HepG2 (cell line): ENCODE results near the gene WDFY1. TPM values are rescaled to one million over a fixed set of nuclear protein-coding genes. Genes with fewer than 3 reads are reported as not detected.
A peak's percentile ranks its signal among the peaks of the same experiment; 100 is the strongest.

Experiments
- AKAP8 ChIP-seq: sonication (generic); formaldehyde crosslinking; IDR thresholded peaks from 2 replicates; pipeline ENCODE4 v1.5.1; 2020; ENCODE audit warnings: mild to moderate bottlenecking, missing genetic modification reagents
- CEBPZ ChIP-seq: IDR thresholded peaks from 2 replicates; pipeline ENCODE4 v1.6.1; 2012; ENCODE audit warnings: low read length, improper control_type of control experiment
- CSRNP2 ChIP-seq: sonication (generic); formaldehyde crosslinking; conservative IDR thresholded peaks from 2 replicates; pipeline ENCODE4 v1.8.0; 2022; ENCODE audit warnings: low read depth, missing genetic modification reagents
- ELF3 ChIP-seq: IDR thresholded peaks from 2 replicates; pipeline ENCODE4 v1.6.1; 2016; ENCODE audit warnings: missing genetic modification reagents, missing compliant biosample characterization
- HBP1 ChIP-seq: IDR thresholded peaks from 2 replicates; pipeline ENCODE4 v1.6.1; 2016; ENCODE audit warnings: low read depth, control low read depth
- MAFK ChIP-seq, 2 experiments: IDR thresholded peaks in 1 of 2; conservative IDR thresholded peaks in 1 of 2; 2 replicates each; pipeline ENCODE4 v1.6.1; 2011; ENCODE audit warnings: improper control_type of control experiment in 2 of 2, low read length in 2 of 2
- NFE2L1 ChIP-seq: sonication (generic); formaldehyde crosslinking; IDR thresholded peaks from 2 replicates; pipeline ENCODE4 v1.4.0; 2020; ENCODE audit warnings: missing genetic modification reagents, mild to moderate bottlenecking, borderline replicate concordance
- PAXIP1 ChIP-seq: sonication (generic); formaldehyde crosslinking; conservative IDR thresholded peaks from 2 replicates; pipeline ENCODE4 v1.4.0; 2020; ENCODE audit warnings: mild to moderate bottlenecking, missing genetic modification reagents, moderate library complexity
- RBM39 ChIP-seq: fragments of 200-400 bp; formaldehyde crosslinking; IDR thresholded peaks from one replicate; pipeline ENCODE4 v1.6.1; 2018; ENCODE audit warnings: antibody characterized with exemption, mild to moderate bottlenecking, low read depth, low read length; ENCODE audit not compliant: poor library complexity, severe bottlenecking
- STAG1 ChIP-seq: sonication (generic); formaldehyde crosslinking; IDR thresholded peaks from 2 replicates; pipeline ENCODE4 v1.4.0; 2020; ENCODE audit warnings: missing genetic modification reagents
- ZFP41 ChIP-seq: sonication (generic); formaldehyde crosslinking; IDR thresholded peaks from 2 replicates; pipeline ENCODE4 v1.4.0; 2020; ENCODE audit warnings: mild to moderate bottlenecking, missing genetic modification reagents, borderline replicate concordance
- ZNF205 ChIP-seq: IDR thresholded peaks from 2 replicates; pipeline ENCODE4 v1.6.1; 2018; ENCODE audit warnings: missing biosample characterization, missing genetic modification reagents
- ZNF292 ChIP-seq: sonication (generic); formaldehyde crosslinking; IDR thresholded peaks from 2 replicates; pipeline ENCODE4 v1.8.1; 2022; ENCODE audit warnings: mild to moderate bottlenecking, low read depth, missing genetic modification reagents, borderline replicate concordance
- ZNF83 ChIP-seq: sonication (generic); formaldehyde crosslinking; IDR thresholded peaks from 2 replicates; pipeline ENCODE4 v1.4.0; 2020; ENCODE audit warnings: missing genetic modification reagents, mild to moderate bottlenecking, borderline replicate concordance
- ZSCAN5A ChIP-seq: sonication (generic); formaldehyde crosslinking; IDR thresholded peaks from 2 replicates; pipeline ENCODE4 v1.8.0; 2022; ENCODE audit warnings: mild to moderate bottlenecking, missing genetic modification reagents, borderline replicate concordance
- polyA plus RNA-seq, 8 experiments: library from polyadenylated mRNA; depleted of rRNA in 3 of 8; stranded (reverse) in 7 of 8; unstranded in 1 of 8; fragments of >200 nt; fragmentation: Illumina TruSeq in 4 of 8; extraction: Trizol in 4 of 8; gene quantifications; 2 replicates each; pipeline versions ENCODE4 v1.2.1 to v1.2.3, GENCODE V29; 2011 to 2016; ENCODE audit warnings: low read depth in 4 of 8, missing spikeins in 1 of 8, mixed read lengths in 1 of 8; ENCODE audit not compliant: insufficient read depth in 1 of 8
- total RNA-seq, 5 experiments: library from RNA; depleted of rRNA; stranded (reverse); fragments of >200 nt; fragmentation: Illumina TruSeq; extraction: Trizol; gene quantifications; 2 replicates each; pipeline ENCODE4 v1.2.3, GENCODE V29; 2016; ENCODE audit warnings: low read depth in 1 of 5

The WDFY1 gene
- total and polyA plus RNA-seq, 2 of the 13 experiments (the other 11 are each of a cell fraction or from before 2014, with no cell fraction given): 77.0 to 78.4 TPM

GRCh38 chr2:223908304-223908998, 36.7 kb downstream of the WDFY1 start (continued):
- TF ChIP-seq PAXIP1 (CRISPR knock-in tag) (peak; percentile 98), RBM39 (no peak), NFE2L1 (CRISPR knock-in tag) (no peak), CEBPZ (no peak), STAG1 (CRISPR knock-in tag) (peak; percentile 31; the same call in 1 of the 2 replicates), ZNF83 (CRISPR knock-in tag) (no peak), ZSCAN5A (CRISPR knock-in tag) (peak; percentile 74; the same call in 1 of the 2 replicates), MAFK (conservative IDR thresholded peaks at IDR 0.05 in 1 of 2, IDR thresholded peaks at IDR 0.05 in 1 of 2; ENCODE audit: low read length in 2 of 2) (no peak), ZNF205 (CRISPR knock-in tag) (peak; percentile 93; the same call in 1 of the 2 replicates), AKAP8 (CRISPR knock-in tag) (no peak), ZNF292 (peak; percentile 96; the same call in 1 of the 2 replicates), CSRNP2 (CRISPR knock-in tag) (no peak), HBP1 (peak; percentile 56; the same call in 1 of the 2 replicates), ZFP41 (CRISPR knock-in tag) (no peak), ELF3 (peak; percentile 88)
